Sigmoid colon (tissue), 7 donors: ENCODE measurements around the gene LRRC2. TPM values are rescaled to one million over a fixed set of nuclear protein-coding genes. Genes with fewer than 3 reads are reported as not detected.
"Not testable (repeated sequence)": the region's sequence is repeated elsewhere in the genome, so short reads cannot be mapped to it uniquely, and the experiment has no call there.

Experiments used
- DNase-seq: peaks from one replicate; pipeline ENCODE4 v3.0.0-alpha.2; 2019
- H3K27ac ChIP-seq, 4 donors: fragments of 200-600 bp; sonication (generic); one replicate each; pipeline ENCODE4 v1.5.1; 2016 to 2019; ENCODE audit warnings: mild to moderate bottlenecking in 1 of 4
- H3K27me3 ChIP-seq, 3 donors: fragments of 200-600 bp; sonication (generic); one replicate each; pipeline ENCODE4 v1.5.1; 2019; ENCODE audit warnings: mild to moderate bottlenecking in 1 of 3
- H3K36me3 ChIP-seq, 4 donors: fragments of 200-600 bp; sonication (generic); one replicate each; pipeline ENCODE4 v1.5.1; 2016 to 2019
- H3K4me1 ChIP-seq, 4 donors: fragments of 200-600 bp; sonication (generic); one replicate each; pipeline ENCODE4 v1.5.1; 2017 to 2019
- H3K4me3 ChIP-seq, 4 donors: fragments of 200-600 bp; sonication (generic); one replicate each; pipeline ENCODE4 v1.5.1; 2017 to 2019; ENCODE audit warnings: mild to moderate bottlenecking in 2 of 4, moderate library complexity in 1 of 4
- H3K9me3 ChIP-seq, 4 donors: fragments of 200-600 bp in 3 of 4; sonication (generic) in 3 of 4; one replicate each; pipeline versions ENCODE4 v1.5.1 to v1.6.1; 2013 to 2019
- EP300 ChIP-seq, 4 donors: sonication (generic); formaldehyde crosslinking; IDR thresholded peaks; one replicate each; pipeline ENCODE4 v1.6.1; 2017; ENCODE audit warnings: antibody characterized with exemption in 4 of 4
- POLR2A ChIP-seq, 2 donors: fragments of 450-650 bp; IDR thresholded peaks; one replicate each; pipeline ENCODE4 v1.6.1; 2016; ENCODE audit warnings: antibody characterized with exemption in 2 of 2, mild to moderate bottlenecking in 2 of 2, moderate library complexity in 2 of 2
- POLR2AphosphoS5 ChIP-seq, 4 donors: sonication (generic); formaldehyde crosslinking; IDR thresholded peaks; one replicate each; pipeline ENCODE4 v1.6.1; 2017; ENCODE audit warnings: antibody characterized with exemption in 4 of 4
- WGBS, 2 donors: extraction: QIAGEN DNeasy Blood & Tissue Kit; methylation state at CpG; one replicate each; pipeline ENCODE4 v1.1.7; 2013; 5-methylcytosine and 5-hydroxymethylcytosine counted together
- intact Hi-C: fragments of 100-400 bp; cut with DNase I; formaldehyde crosslinking; loops from one replicate; pipeline ENCODE4 v1.15.1; 2023
- polyA plus RNA-seq, 3 donors: library from polyadenylated mRNA; stranded (reverse); fragments of 200-250 nt; gene quantifications; one replicate each; pipeline ENCODE4 v1.2.3, GENCODE V29; 2013
- total RNA-seq, 4 donors: library from RNA; depleted of rRNA; stranded (reverse); fragments of >200 nt; gene quantifications; one replicate each; pipeline ENCODE4 v1.1.0, GENCODE V29; 2016
- TF ChIP-seq, protein P1 (sequence below), 4 experiments: fragments of 450-650 bp in 3 of 4; fragments of 200-600 bp in 1 of 4; IDR thresholded peaks; one replicate each; pipeline ENCODE4 v1.5.1; 2016 to 2019; ENCODE audit warnings: antibody characterized with exemption in 4 of 4, mild to moderate bottlenecking in 3 of 4, moderate library complexity in 2 of 4
- donor health status: healthy with polysubstance abuse.
- donor health status: Bipolar disorder and iron deficiency.
- donor health status: healthy.

LRRC2 gene
- total and polyA plus RNA-seq, 7 donors, result 0.46 to 11.1 (median 3.6) TPM

DNA sequence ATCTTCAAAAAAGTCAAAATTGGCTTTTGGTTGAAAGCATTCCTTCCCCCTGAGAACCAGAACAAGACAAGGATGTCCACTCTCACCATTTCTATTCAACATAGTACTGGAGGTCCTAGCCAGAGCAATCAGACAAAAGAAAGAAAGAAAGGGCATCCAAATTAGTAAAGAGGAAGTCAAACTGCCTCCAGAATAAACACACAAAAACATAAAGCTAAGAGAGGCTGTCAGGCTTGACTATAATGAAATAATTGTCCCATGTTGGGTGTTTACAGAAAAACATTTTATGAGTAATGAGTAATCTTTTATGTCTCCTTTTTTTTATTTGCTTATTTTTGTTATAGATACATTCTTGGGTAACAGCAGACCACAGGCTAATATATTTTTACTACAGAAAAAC is 27.9 kb upstream of the LRRC2 start:
- H3K27me3 ChIP-seq, result no peaks in the 10 kb centered on the region
- intact Hi-C loops, result no loop called here
- H3K36me3 ChIP-seq, result no peaks in the 10 kb centered on the region
- H3K27ac ChIP-seq, result no peak overlapping the region
- no peaks in the 10 kb centered on the region for H3K9me3 ChIP-seq
- H3K4me3 ChIP-seq, result no peak overlapping the region
- no peaks in the 10 kb centered on the region for H3K4me1 ChIP-seq
- TF ChIP-seq, protein P1, sequence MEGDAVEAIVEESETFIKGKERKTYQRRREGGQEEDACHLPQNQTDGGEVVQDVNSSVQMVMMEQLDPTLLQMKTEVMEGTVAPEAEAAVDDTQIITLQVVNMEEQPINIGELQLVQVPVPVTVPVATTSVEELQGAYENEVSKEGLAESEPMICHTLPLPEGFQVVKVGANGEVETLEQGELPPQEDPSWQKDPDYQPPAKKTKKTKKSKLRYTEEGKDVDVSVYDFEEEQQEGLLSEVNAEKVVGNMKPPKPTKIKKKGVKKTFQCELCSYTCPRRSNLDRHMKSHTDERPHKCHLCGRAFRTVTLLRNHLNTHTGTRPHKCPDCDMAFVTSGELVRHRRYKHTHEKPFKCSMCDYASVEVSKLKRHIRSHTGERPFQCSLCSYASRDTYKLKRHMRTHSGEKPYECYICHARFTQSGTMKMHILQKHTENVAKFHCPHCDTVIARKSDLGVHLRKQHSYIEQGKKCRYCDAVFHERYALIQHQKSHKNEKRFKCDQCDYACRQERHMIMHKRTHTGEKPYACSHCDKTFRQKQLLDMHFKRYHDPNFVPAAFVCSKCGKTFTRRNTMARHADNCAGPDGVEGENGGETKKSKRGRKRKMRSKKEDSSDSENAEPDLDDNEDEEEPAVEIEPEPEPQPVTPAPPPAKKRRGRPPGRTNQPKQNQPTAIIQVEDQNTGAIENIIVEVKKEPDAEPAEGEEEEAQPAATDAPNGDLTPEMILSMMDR (IDR thresholded peaks at IDR 0.05), result no peak
- TF ChIP-seq EP300 (IDR thresholded peaks at IDR 0.05), result no peak
- no peak for TF ChIP-seq POLR2AphosphoS5 (IDR thresholded peaks at IDR 0.05)
- TF ChIP-seq POLR2A (IDR thresholded peaks at IDR 0.05), result no peak
- DNase-seq, result no peak

DNA sequence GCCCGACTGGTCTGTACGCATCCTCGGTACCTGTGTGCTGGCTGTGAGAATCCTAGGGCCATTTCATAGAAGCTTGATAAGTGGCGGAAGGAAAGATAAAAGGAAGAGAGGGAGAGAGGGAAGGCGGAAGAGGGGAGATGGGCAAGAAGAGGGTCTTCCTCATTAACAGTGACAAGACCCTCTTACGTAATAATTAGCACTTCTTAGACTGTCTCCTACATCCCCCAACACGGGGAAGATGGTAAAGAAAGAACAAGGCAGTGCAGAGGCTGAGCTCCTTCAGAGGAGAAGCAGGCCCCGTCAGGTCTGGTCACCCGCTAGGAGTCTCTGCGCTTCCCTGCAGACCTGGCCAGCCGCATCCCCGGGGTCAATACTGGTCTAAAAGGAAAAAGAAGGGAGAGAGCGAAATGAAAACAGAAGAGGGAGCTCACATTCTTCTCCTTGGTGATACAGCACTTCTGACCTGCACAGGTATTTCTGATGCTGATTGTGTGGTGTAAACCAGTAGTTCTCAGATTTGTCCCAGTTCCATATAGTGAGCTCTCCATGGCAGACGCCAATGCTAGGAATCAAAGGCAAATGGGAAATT is 27.3 kb upstream of the LRRC2 start:
- intact Hi-C loops, result no loop called here
- no peak for DNase-seq
- no peak for TF ChIP-seq EP300 (IDR thresholded peaks at IDR 0.05)
- TF ChIP-seq, protein P1 (IDR thresholded peaks at IDR 0.05), result no peak
- 89 to 92% methylated on average over 14 of the region's 14 CpGs for WGBS, 2 donors
- Histone ChIP-seq H3K4me1 (no peaks in the 10 kb centered on the region), H3K27ac (no peak overlapping the region), H3K4me3 (no peak overlapping the region), H3K27me3 (no peaks in the 10 kb centered on the region), H3K9me3 (no peaks in the 10 kb centered on the region), H3K36me3 (no peaks in the 10 kb centered on the region)

DNA sequence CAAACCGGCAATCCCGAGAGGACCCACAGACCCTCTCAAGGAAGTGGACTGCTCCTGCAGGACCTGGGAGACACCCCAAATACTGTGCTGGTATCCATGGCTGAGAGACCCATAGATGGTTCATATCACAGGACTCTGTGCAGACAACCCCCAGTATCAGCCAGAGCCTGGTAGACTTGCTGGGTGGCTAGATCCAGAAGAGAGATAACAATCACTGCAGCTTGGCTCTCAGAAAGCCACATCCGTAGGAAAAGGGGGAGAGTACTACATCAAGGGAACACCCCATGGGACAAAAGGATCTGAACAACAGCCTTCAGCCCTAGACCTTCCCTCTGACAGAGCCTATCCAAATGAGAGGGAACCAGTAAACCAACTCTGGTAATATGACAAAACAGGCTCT is 21.2 kb upstream of the LRRC2 start:
- intact Hi-C loops, H3K9me3 ChIP-seq, H3K36me3 ChIP-seq, DNase-seq, H3K27me3 ChIP-seq, H3K27ac ChIP-seq, H3K4me3 ChIP-seq, H3K4me1 ChIP-seq: not testable (repeated sequence)
- 76 to 77% methylated on average over 3 of the region's 3 CpGs for WGBS, 2 donors

DNA sequence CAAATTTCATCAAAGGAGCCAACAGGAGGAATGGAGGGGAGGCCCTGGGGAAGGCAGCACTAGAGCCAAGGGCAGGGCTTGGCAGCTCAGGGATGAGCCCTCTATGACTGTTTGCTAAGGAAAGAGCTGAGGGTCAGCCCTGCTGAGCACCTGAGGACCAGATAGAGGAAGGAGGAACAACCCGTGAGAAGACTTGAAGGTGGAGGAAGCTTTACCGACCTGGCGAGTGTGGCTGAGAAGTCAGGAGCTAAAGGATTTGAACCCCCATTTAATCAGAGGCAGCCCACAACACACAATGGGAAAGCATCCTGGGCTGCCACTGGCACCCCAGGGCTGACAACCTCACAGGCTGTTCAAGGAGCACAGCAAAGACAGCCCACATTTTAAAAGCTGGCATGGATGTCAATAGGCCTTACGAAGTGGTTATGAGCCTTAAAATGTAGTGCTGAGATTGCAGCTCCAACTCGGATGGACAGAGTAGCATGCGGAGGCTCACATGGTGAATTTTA is 20.7 kb upstream of the LRRC2 start:
- no peak for DNase-seq
- TF ChIP-seq EP300 (IDR thresholded peaks at IDR 0.05), result no peak
- H3K4me3 ChIP-seq, result no peak overlapping the region
- no peaks in the 10 kb centered on the region for H3K9me3 ChIP-seq
- H3K4me1 ChIP-seq, result no peaks in the 10 kb centered on the region
- intact Hi-C loops, result no loop called here
- H3K27me3 ChIP-seq, result no peaks in the 10 kb centered on the region
- 81 to 88% methylated on average over 6 of the region's 6 CpGs for WGBS, 2 donors
- H3K36me3 ChIP-seq, result no peaks in the 10 kb centered on the region
- H3K27ac ChIP-seq, result no peak overlapping the region

DNA sequence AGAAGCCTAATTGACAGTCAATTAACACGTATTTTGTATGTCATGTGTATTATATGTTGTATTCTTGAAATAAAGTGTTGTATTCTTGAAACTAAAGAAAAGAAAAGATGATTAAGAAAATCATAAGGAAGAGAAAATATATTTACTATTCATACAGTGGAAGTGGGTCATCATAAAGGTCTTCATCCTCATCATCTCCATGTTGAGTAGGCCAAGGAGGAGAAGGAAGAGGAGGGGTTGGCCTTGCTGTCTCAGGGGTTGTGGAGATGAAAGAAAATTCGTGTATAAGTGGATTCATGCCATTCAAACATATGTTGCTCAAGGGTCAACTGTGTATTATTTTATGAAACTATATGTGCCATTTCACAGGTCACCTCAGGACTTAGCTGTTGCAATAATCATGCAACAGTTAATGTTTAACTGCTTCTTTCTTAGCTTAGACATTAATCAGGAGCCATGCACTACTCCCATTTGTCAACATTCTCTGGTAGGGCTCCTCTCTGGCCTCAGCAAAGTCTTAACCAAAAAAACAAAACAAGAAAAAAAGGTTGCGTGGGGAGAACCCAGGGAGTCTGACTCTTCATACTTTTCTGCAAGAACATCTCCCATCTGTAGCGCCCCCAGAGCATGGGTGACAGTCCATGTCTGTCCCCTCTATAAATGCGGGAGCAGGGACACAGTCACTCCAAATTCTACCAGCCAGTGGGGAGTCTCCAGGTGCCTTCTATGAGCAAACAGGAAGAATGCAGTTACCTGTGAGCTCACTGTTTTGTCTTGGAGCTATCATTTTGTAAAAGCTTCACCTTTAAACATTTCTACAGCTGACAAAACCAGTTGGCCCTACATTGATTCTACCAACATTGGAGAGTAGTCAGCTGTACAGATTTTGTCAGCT is 19.9 kb upstream of the LRRC2 start:
- H3K4me3 ChIP-seq, result no peak overlapping the region
- 33 to 73% methylated on average over 5 of the region's 5 CpGs for WGBS, 2 donors
- no peak for DNase-seq
- intact Hi-C loops, result no loop called here
- TF ChIP-seq POLR2AphosphoS5 (IDR thresholded peaks at IDR 0.05) (no peak), EP300 (IDR thresholded peaks at IDR 0.05) (no peak), POLR2A (IDR thresholded peaks at IDR 0.05) (no peak)
- no peaks in the 10 kb centered on the region for H3K27me3 ChIP-seq
- no peaks in the 10 kb centered on the region for H3K36me3 ChIP-seq
- H3K9me3 ChIP-seq, result no peaks in the 10 kb centered on the region
- H3K27ac ChIP-seq, result no peak overlapping the region
- H3K4me1 ChIP-seq, result no peaks in the 10 kb centered on the region

DNA sequence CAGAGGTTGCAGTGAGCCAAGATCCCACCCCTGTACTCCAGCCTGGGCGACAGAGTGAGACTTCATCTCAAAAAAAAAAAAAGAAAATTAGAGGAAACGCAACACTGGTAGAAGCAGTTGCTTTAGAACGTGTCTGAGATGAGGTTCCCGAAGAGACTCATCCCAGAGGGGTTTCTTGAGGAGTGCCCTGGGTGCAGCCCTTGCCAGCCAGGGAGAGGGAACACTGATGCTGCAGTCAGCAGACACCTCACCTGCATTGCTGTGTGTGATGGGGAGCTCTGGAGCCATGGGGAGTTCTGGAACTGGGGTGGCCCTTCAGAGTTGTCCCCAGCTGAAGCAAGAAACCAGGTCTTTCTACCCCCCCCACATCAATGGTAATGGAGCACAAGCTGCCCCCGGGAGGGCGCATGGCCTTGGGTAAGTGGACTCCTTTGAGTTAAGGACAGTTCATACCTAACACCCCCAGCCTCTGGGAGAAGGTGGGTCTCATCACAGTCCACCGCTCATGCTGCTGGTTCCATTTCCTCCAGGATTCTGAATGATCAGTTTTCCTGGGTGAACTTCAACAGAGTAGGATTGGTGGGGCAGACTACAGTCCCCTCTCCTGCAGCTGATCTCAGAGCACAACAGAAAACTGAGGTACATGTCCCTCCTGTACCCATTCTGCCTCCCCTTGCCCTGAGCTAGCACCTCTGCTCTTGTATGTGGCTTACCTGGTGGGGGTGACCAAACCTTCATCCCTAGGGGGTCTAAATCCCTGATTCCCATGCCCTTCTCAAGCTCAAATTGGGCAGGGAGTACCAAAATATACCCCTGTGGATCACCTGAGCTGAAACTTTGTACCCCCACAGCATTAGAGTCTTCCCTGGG is 18.7 kb upstream of the LRRC2 start:
- Histone ChIP-seq H3K9me3 (no peaks in the 10 kb centered on the region), H3K4me1 (no peaks in the 10 kb centered on the region), H3K36me3 (no peaks in the 10 kb centered on the region), H3K4me3 (no peak overlapping the region), H3K27me3 (peaks cover 0 to 2% (median 0%) of the 10 kb centered on the region in 3 donors), H3K27ac (no peak overlapping the region)
- intact Hi-C loops, result no loop called here
- no peak for DNase-seq
- TF ChIP-seq POLR2A (IDR thresholded peaks at IDR 0.05), result no peak
- TF ChIP-seq, protein P1 (IDR thresholded peaks at IDR 0.05), result no peak
- no peak for TF ChIP-seq POLR2AphosphoS5 (IDR thresholded peaks at IDR 0.05)
- no peak for TF ChIP-seq EP300 (IDR thresholded peaks at IDR 0.05)
- WGBS, 2 donors, result 92 to 96% methylated on average over 7 of the region's 7 CpGs
